Medulla oblongata (tissue), 1 donor: ENCODE measurements around the gene FCRL5.

ENCODE experiments used
- DNase-seq: peaks from one replicate; pipeline ENCODE4 v3.0.0-alpha.2; 2015; ENCODE audit errors: extremely low spot score

Gene FCRL5

GRCh38 chr1:157523774-157524493, 28.4 kb downstream of the FCRL5 start:
- no peak for DNase-seq

- DNase-seq: no peak
These were observed 31.3 kb downstream of the FCRL5 start for GRCh38 chr1:157521056-157521455.

GRCh38 chr1:157520386-157520935, 31.9 kb downstream of the FCRL5 start:
- no peak for DNase-seq

- no peak for DNase-seq
These were observed 32.9 kb downstream of the FCRL5 start for GRCh38 chr1:157519451-157519850.

- no peak for DNase-seq
These were observed 35.3 kb downstream of the FCRL5 start for GRCh38 chr1:157517016-157517415.

- DNase-seq: no peak
These were observed 36.6 kb downstream of the FCRL5 start for GRCh38 chr1:157515709-157516108.

GRCh38 chr1:157515141-157515540, 37.2 kb downstream of the FCRL5 start:
- no peak for DNase-seq

- no peak for DNase-seq
These were observed 40.0 kb downstream of the FCRL5 start for GRCh38 chr1:157512036-157512969.

- no peak for DNase-seq
These were observed 42.6 kb downstream of the FCRL5 start for GRCh38 chr1:157509546-157510232.

GRCh38 chr1:157505481-157506272, 46.6 kb downstream of the FCRL5 start:
- DNase-seq: peak; percentile 73

- no peak for DNase-seq
These were observed 47.7 kb downstream of the FCRL5 start for GRCh38 chr1:157504646-157505045.

- DNase-seq: no peak
These were observed 52.8 kb downstream of the FCRL5 start for GRCh38 chr1:157499521-157499920.

GRCh38 chr1:157498736-157499090, 53.6 kb downstream of the FCRL5 start:
- no peak for DNase-seq

GRCh38 chr1:157497987-157498735, 54.2 kb downstream of the FCRL5 start:
- no peak for DNase-seq

- no peak for DNase-seq
These were observed 55.0 kb downstream of the FCRL5 start for GRCh38 chr1:157497284-157497683.

- DNase-seq: peak; percentile 65
These were observed 56.2 kb downstream of the FCRL5 start for GRCh38 chr1:157496121-157496526.

GRCh38 chr1:157495285-157495684, 57.0 kb downstream of the FCRL5 start:
- no peak for DNase-seq

GRCh38 chr1:157494093-157494492, 58.2 kb downstream of the FCRL5 start:
- no peak for DNase-seq

GRCh38 chr1:157490467-157491165, 61.7 kb downstream of the FCRL5 start:
- peak; percentile 32 for DNase-seq

GRCh38 chr1:157488156-157488555, 64.2 kb downstream of the FCRL5 start:
- no peak for DNase-seq
